Neuron (in vitro differentiated cells): ENCODE measurements around the gene NRXN3.

Experiments
- H2AFZ ChIP-seq: one replicate; pipeline ENCODE4 v1.6.1; 2013; ENCODE audit warnings: low read depth, mild to moderate bottlenecking, inconsistent platforms, low read length, moderate library complexity
- H3K27me3 ChIP-seq: one replicate; pipeline ENCODE4 v1.6.1; 2013; ENCODE audit warnings: low read length; ENCODE audit not compliant: insufficient read depth
- H3K36me3 ChIP-seq: one replicate; pipeline ENCODE4 v1.6.1; 2013; ENCODE audit warnings: low read length; ENCODE audit not compliant: insufficient read depth
- H3K4me1 ChIP-seq: one replicate; pipeline ENCODE4 v1.6.1; 2013; ENCODE audit warnings: low read length; ENCODE audit not compliant: insufficient read depth
- H3K4me3 ChIP-seq: 2 replicates; pipeline ENCODE4 v1.5.1; 2013; ENCODE audit warnings: mild to moderate bottlenecking, low read length, moderate library complexity
- H3K9me3 ChIP-seq: one replicate; pipeline ENCODE4 v1.6.1; 2013; ENCODE audit warnings: low read length

The NRXN3 gene

DNA sequence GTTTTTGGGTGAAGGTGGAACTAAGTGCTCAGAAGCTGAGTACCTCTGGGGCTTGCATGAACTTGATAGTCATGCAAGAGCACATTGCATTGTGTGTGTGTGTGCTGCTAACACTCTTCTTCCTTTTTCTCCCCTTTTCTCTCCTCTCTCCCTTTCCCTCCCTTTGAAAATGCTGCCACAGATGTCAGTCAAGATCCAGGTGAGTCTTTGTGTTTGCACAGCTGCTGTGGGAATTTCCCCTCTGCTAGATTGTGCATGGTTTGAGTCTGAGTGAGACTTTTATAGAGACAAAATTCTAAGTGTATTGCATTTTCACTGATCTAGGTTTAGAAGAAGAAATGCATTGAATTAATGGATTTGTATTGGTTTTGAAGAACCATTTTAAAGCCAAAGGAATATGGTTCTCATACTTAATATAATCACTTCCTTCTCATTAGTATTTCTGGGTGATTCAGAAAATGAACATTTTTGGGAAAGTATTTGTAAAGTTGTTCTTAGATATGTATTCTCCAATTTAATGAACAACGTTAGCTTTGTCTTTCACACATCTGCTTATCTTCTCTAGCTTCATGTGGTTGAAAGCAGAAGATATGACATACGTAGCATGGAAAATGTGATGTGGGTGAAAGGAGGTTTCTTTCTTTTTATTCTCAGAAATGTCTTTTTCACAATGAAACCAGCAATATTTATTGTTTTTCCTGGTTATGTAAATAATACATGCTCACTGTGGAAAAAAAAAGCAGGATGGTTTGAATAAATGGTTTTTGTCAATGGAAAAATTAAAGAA is 108.5 kb downstream of the NRXN3 start:
- H3K9me3 ChIP-seq = no peaks in the 10 kb centered on the region
- H3K36me3 ChIP-seq = no peaks in the 10 kb centered on the region
- H3K4me3 ChIP-seq = no peak overlapping the region
- H3K4me1 ChIP-seq = no peaks in the 10 kb centered on the region
- no peaks in the 10 kb centered on the region for H3K27me3 ChIP-seq
- H2AFZ ChIP-seq = no peak overlapping the region

GRCh38 chr14:78282437-78282836 is 112.3 kb downstream of the NRXN3 start:
- H3K9me3 ChIP-seq = no peaks in the 10 kb centered on the region
- no peaks in the 10 kb centered on the region for H3K36me3 ChIP-seq
- H3K4me3 ChIP-seq = no peak overlapping the region
- no peaks in the 10 kb centered on the region for H3K4me1 ChIP-seq
- H2AFZ ChIP-seq = no peak overlapping the region
- peaks cover 4% of the 10 kb centered on the region for H3K27me3 ChIP-seq

GRCh38 chr14:78286210-78286609 is 116.0 kb downstream of the NRXN3 start:
- Histone ChIP-seq H3K27me3 (peaks cover 4% of the 10 kb centered on the region), H3K36me3 (no peaks in the 10 kb centered on the region), H3K4me3 (no peak overlapping the region), H3K4me1 (no peaks in the 10 kb centered on the region), H3K9me3 (no peaks in the 10 kb centered on the region), H2AFZ (no peak overlapping the region)

DNA sequence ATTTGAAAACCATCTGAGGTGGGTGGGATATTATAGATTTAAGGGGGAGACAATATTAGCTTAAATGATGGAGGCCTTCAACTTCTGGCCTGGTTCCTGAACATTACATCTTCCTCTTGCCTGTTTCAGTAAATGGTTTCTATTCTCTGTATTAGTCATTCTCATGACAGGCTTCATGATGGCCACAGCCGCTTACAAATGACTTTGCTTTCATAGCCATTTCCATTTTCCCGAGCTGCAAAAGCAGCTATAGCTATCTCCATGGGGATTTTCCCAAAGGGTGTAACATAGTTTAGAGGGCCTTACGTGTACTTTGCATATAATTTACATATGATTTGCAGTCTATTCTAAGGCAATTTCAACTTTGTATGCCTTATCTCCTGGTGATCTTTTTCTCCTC is 121.8 kb downstream of the NRXN3 start:
- Histone ChIP-seq H3K36me3 (no peaks in the 10 kb centered on the region), H2AFZ (no peak overlapping the region), H3K4me3 (no peak overlapping the region), H3K9me3 (no peaks in the 10 kb centered on the region), H3K4me1 (no peaks in the 10 kb centered on the region), H3K27me3 (no peaks in the 10 kb centered on the region)

DNA sequence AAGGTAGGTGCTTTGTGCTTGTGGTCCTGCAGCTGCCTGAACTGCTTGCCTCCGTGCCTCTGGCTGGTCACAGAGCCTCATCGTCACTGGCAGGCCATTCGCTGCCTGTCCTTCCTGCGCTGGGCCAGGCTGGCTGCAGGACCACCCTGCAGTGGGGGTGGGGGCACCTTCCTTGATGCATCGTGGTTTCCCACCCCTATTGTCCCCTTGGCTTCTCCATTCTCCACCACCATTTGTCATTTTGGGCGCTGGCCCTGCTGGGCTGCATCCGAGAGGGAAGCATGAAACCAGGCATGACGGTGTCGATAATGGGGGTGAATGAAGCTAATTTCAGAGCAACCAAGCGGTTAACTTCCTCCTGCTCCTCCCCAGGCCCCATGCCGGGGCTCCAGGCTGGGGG is 127.7 kb downstream of the NRXN3 start:
- H3K4me3 ChIP-seq = no peak overlapping the region
- H2AFZ ChIP-seq = no peak overlapping the region
- peaks cover 3% of the 10 kb centered on the region for H3K27me3 ChIP-seq
- H3K36me3 ChIP-seq = no peaks in the 10 kb centered on the region
- no peaks in the 10 kb centered on the region for H3K4me1 ChIP-seq
- H3K9me3 ChIP-seq = no peaks in the 10 kb centered on the region

DNA sequence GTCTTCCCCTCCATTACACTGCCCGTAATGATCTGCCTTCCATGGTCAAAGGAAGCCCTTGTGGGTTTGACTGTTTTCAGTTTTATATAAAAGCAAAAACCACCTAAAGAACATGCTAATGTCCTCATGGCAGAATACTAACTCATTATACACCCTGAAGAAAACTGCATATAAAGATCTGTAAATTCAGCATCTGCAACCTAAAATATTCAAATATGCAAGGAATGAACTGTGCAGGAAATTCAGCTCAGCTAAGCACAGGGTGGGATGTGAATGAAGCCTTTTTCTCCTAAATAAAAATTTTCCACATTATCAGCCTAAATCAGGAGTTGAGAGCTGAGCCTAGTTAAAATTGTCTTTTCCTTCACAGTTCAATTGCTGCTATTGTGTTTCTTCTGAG is 128.1 kb downstream of the NRXN3 start:
- no peaks in the 10 kb centered on the region for H3K9me3 ChIP-seq
- no peak overlapping the region for H3K4me3 ChIP-seq
- H3K27me3 ChIP-seq = peaks cover 3% of the 10 kb centered on the region
- H3K4me1 ChIP-seq = no peaks in the 10 kb centered on the region
- H2AFZ ChIP-seq = no peak overlapping the region
- H3K36me3 ChIP-seq = no peaks in the 10 kb centered on the region

DNA sequence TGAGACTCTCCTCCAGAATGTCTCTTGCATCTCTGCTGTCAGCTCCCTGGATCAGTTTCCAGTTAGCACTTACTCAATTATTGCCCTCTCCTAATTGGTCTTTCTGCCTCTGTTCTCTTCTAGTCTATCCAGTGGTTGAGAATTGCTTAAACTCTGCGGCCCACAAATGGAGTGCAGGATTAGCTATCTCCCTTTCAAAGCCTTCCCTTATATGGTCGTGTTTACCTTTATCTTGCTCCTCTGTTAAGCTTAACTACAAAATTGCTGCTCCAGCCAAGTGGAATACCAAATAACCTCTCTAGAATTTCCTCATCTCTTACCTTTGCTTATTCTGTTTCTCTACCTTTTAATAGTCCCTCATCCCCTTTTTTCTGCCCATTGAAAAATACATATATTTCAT is 132.7 kb downstream of the NRXN3 start:
- peaks cover under 1% of the 10 kb centered on the region for H3K27me3 ChIP-seq
- H3K4me3 ChIP-seq = no peak overlapping the region
- no peaks in the 10 kb centered on the region for H3K36me3 ChIP-seq
- no peaks in the 10 kb centered on the region for H3K9me3 ChIP-seq
- H2AFZ ChIP-seq = no peak overlapping the region
- H3K4me1 ChIP-seq = no peaks in the 10 kb centered on the region

DNA sequence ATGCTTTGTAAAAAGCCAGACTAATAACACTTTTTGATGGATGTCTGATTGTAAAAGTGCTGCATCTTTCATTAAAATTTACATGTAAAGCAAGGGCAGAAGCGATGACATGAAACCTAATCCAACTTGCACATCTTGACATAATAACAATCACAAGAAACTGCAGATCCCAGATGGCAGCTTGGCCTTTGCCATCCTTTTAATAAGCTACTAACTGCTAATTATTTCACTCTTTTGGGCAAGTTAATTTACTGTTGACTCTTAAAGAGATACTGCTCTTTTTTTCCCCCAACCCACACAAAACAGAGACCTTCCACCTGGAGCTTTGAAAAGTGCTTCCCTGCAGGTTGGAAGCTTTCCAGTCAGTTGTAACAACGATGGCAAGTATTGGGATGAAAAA is 137.5 kb downstream of the NRXN3 start:
- Histone ChIP-seq H3K4me3 (no peak overlapping the region), H3K36me3 (no peaks in the 10 kb centered on the region), H3K27me3 (no peaks in the 10 kb centered on the region), H3K4me1 (no peaks in the 10 kb centered on the region), H2AFZ (no peak overlapping the region), H3K9me3 (no peaks in the 10 kb centered on the region)

GRCh38 chr14:78308079-78308478 is 137.9 kb downstream of the NRXN3 start:
- H3K4me1 ChIP-seq = no peaks in the 10 kb centered on the region
- no peak overlapping the region for H3K4me3 ChIP-seq
- no peaks in the 10 kb centered on the region for H3K9me3 ChIP-seq
- H2AFZ ChIP-seq = no peak overlapping the region
- no peaks in the 10 kb centered on the region for H3K36me3 ChIP-seq
- H3K27me3 ChIP-seq = no peaks in the 10 kb centered on the region

GRCh38 chr14:78310272-78310671 is 140.1 kb downstream of the NRXN3 start:
- Histone ChIP-seq H3K36me3 (no peaks in the 10 kb centered on the region), H2AFZ (no peak overlapping the region), H3K4me1 (no peaks in the 10 kb centered on the region), H3K9me3 (no peaks in the 10 kb centered on the region), H3K4me3 (no peak overlapping the region), H3K27me3 (no peaks in the 10 kb centered on the region)

DNA sequence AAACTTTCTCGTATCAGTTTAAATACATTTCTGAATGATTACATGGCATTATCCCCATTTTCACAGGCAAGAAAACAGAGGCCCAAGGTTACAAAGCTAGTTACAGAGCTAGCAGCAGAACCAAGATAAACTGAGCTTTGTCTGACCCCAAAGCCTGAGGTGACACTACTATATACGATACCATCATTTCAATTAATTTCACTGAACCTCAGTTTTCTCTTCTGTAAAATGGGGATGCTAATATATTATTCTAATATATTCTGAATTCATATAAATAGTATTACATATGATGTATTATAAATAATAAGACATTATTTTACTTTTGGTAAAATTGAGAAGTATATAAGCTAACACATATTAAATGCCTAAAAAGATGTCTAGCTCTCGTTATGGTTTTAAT is 143.3 kb downstream of the NRXN3 start:
- Histone ChIP-seq H3K27me3 (no peaks in the 10 kb centered on the region), H2AFZ (no peak overlapping the region), H3K4me1 (no peaks in the 10 kb centered on the region), H3K9me3 (no peaks in the 10 kb centered on the region), H3K4me3 (no peak overlapping the region), H3K36me3 (no peaks in the 10 kb centered on the region)

DNA sequence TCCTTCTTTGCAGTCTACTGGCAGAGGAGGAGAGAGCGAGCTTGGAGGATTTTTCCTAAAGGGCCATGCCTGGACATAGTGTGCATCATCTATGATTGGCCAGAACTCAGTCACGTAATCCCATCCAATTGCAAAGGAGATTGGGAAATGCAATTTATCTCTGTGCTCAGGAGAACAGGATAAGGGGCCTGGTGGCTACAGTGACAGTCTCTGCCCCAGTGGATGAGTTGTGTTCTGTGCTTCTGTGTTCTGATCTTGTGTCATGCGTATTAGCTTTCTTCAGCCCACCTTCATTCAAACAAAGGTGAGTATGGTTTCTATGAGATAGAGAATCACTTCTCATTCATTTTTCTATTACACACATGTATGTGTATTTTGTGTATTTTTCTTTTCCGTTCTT is 144.3 kb downstream of the NRXN3 start:
- H3K9me3 ChIP-seq = no peaks in the 10 kb centered on the region
- no peak overlapping the region for H3K4me3 ChIP-seq
- H3K27me3 ChIP-seq = no peaks in the 10 kb centered on the region
- H3K36me3 ChIP-seq = no peaks in the 10 kb centered on the region
- no peak overlapping the region for H2AFZ ChIP-seq
- H3K4me1 ChIP-seq = no peaks in the 10 kb centered on the region

DNA sequence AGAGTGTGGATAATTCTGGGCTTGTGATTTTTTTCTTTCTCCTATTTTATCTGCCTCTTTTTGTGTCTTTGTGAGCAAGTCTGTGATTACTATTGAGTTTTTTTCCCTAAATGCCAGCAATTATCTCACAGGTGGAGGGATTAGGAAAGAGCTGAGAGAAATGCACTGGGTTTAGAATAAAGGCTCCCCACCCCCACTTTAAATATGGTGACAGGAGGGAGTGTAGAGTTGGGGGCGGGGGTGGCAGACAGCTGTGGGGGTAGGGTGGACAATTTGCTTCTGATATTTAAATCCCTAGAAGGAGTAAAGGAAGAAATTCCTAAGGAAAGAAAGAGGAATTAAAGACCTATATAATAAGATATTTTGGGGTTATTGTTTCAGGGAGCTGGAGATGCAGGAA is 145.9 kb downstream of the NRXN3 start:
- no peak overlapping the region for H3K4me3 ChIP-seq
- H3K9me3 ChIP-seq = no peaks in the 10 kb centered on the region
- no peaks in the 10 kb centered on the region for H3K36me3 ChIP-seq
- no peaks in the 10 kb centered on the region for H3K27me3 ChIP-seq
- no peak overlapping the region for H2AFZ ChIP-seq
- no peaks in the 10 kb centered on the region for H3K4me1 ChIP-seq

DNA sequence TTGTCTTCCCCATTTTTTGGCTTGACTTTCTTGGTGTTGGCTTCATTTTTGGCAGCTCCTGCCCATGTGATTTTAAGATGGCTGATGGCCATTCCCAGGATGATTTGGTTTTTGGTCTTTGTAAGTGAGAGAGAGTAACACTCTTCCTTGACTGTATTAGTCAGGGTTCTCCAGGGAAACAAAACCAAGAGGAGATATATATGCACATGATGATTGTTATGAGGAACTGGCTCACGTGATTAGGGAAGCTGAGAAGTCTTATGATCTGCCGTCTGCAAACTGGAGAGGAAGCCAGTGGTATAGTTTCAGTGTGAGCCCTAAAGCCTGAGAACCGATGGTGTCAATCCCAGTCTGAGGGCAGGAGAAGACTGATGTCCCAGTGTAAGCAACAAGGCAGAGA is 146.6 kb downstream of the NRXN3 start:
- Histone ChIP-seq H2AFZ (no peak overlapping the region), H3K4me1 (no peaks in the 10 kb centered on the region), H3K9me3 (no peaks in the 10 kb centered on the region), H3K27me3 (no peaks in the 10 kb centered on the region), H3K36me3 (no peaks in the 10 kb centered on the region), H3K4me3 (no peak overlapping the region)
